ENCODE measurements around the gene PPIF.

- TF ChIP-seq SP1 (CRISPR knock-in tag; conservative IDR thresholded peaks at IDR 0.05), result no peak
- TF ChIP-seq CTCF (IDR thresholded peaks at IDR 0.05), result no peak
- no peak for TF ChIP-seq ZMAT4 (CRISPR knock-in tag; IDR thresholded peaks at IDR 0.05)
- no peak for TF ChIP-seq MAX (CRISPR knock-in tag; IDR thresholded peaks at IDR 0.05)
- TF ChIP-seq E2F1 (CRISPR knock-in tag; IDR thresholded peaks at IDR 0.05), result no peak
Measured at GRCh38 chr10:79303631-79304478, 43.4 kb upstream of the PPIF start.

All from WTC11 (cell line).